Activated T-cell treated with anti-CD3 and anti-CD28 coated beads, Interleukin-2, amount 50 U/mL, for 4 hours (primary cell): ENCODE results near the gene ERC1. TPM values are rescaled to one million over a fixed set of nuclear protein-coding genes. Genes with fewer than 3 reads are reported as not detected.
A peak's percentile ranks its signal among the peaks of the same experiment; 100 is the strongest.

ENCODE experiments used
- ATAC-seq, 2 donors: fragments of 200-7000 bp; cut with Tn5 transposase; one replicate each; pipeline ENCODE4 v1.10.0; 2021
- DNase-seq: peaks from one replicate; pipeline ENCODE4 v3.0.0-alpha.2; 2020
- H3K27me3 Mint-ChIP-seq: one replicate; pipeline ENCODE4 v1.8.0; 2021; ENCODE audit warnings: low read depth, mixed read lengths
- H3K36me3 Mint-ChIP-seq: one replicate; pipeline ENCODE4 v1.8.0; 2022; ENCODE audit warnings: mixed read lengths; ENCODE audit not compliant: insufficient read depth
- H3K4me1 Mint-ChIP-seq: one replicate; pipeline ENCODE4 v1.8.0; 2021; ENCODE audit warnings: low read depth, mixed read lengths
- H3K4me3 Mint-ChIP-seq: one replicate; pipeline ENCODE4 v1.8.0; 2021; ENCODE audit warnings: mild to moderate bottlenecking, moderate library complexity, mixed read lengths
- H3K9me3 Mint-ChIP-seq: one replicate; pipeline ENCODE4 v1.8.0; 2021; ENCODE audit warnings: mixed read lengths
- total RNA-seq, 3 donors: library from RNA; stranded (reverse); gene quantifications; one replicate each; pipeline ENCODE4 v1.2.1, GENCODE V29; 2021

Gene ERC1
- total RNA-seq, 3 donors from 2014 or later, result 18.7 to 21.9 (median 20.6) TPM

- ATAC-seq (no peak), DNase-seq (no peak)
- H3K4me1 Mint-ChIP-seq, result no peaks in the 10 kb centered on the region
- no peaks in the 10 kb centered on the region for H3K9me3 Mint-ChIP-seq
- H3K27me3 Mint-ChIP-seq, result peaks cover 25% of the 10 kb centered on the region
- no peak overlapping the region for H3K4me3 Mint-ChIP-seq
- H3K36me3 Mint-ChIP-seq, result no peaks in the 10 kb centered on the region
Observed at GRCh38 chr12:1518591-1519516, 527.8 kb downstream of the ERC1 start.

- H3K4me3 Mint-ChIP-seq, result no peak overlapping the region
- no peaks in the 10 kb centered on the region for H3K4me1 Mint-ChIP-seq
- H3K27me3 Mint-ChIP-seq, result peaks cover 33% of the 10 kb centered on the region
- no peaks in the 10 kb centered on the region for H3K9me3 Mint-ChIP-seq
- DNase-seq, result no peak
- no peaks in the 10 kb centered on the region for H3K36me3 Mint-ChIP-seq
- ATAC-seq, result no peak
Observed at GRCh38 chr12:1519642-1520041, 528.6 kb downstream of the ERC1 start.

- H3K36me3 Mint-ChIP-seq, result no peaks in the 10 kb centered on the region
- H3K4me1 Mint-ChIP-seq, result no peaks in the 10 kb centered on the region
- no peak for ATAC-seq
- no peak overlapping the region for H3K4me3 Mint-ChIP-seq
- peaks cover 60% of the 10 kb centered on the region for H3K27me3 Mint-ChIP-seq
- no peaks in the 10 kb centered on the region for H3K9me3 Mint-ChIP-seq
- DNase-seq, result no peak
Observed at GRCh38 chr12:1523046-1523445, 532.0 kb downstream of the ERC1 start.

- H3K36me3 Mint-ChIP-seq, result no peaks in the 10 kb centered on the region
- ATAC-seq (no peak), DNase-seq (no peak)
- no peaks in the 10 kb centered on the region for H3K4me1 Mint-ChIP-seq
- H3K4me3 Mint-ChIP-seq, result no peak overlapping the region
- H3K27me3 Mint-ChIP-seq, result peaks cover 58% of the 10 kb centered on the region
- H3K9me3 Mint-ChIP-seq, result no peaks in the 10 kb centered on the region
Observed at GRCh38 chr12:1523558-1524050, 532.6 kb downstream of the ERC1 start.

GRCh38 chr12:1525858-1526257 lies 534.8 kb downstream of the ERC1 start:
- no peaks in the 10 kb centered on the region for H3K9me3 Mint-ChIP-seq
- DNase-seq, result no peak
- no peak overlapping the region for H3K4me3 Mint-ChIP-seq
- H3K27me3 Mint-ChIP-seq, result peaks cover 60% of the 10 kb centered on the region
- H3K36me3 Mint-ChIP-seq, result no peaks in the 10 kb centered on the region
- H3K4me1 Mint-ChIP-seq, result peaks cover 3% of the 10 kb centered on the region
- ATAC-seq, result no peak

- Mint-ChIP-seq H3K4me3 (no peak overlapping the region), H3K36me3 (no peaks in the 10 kb centered on the region), H3K9me3 (no peaks in the 10 kb centered on the region), H3K27me3 (peaks cover 75% of the 10 kb centered on the region), H3K4me1 (peaks cover 16% of the 10 kb centered on the region)
- DNase-seq, result no peak
- ATAC-seq, result no peak
Observed at GRCh38 chr12:1527789-1528188, 536.8 kb downstream of the ERC1 start.

GRCh38 chr12:1528791-1529190 lies 537.8 kb downstream of the ERC1 start:
- Mint-ChIP-seq H3K27me3 (peaks cover 75% of the 10 kb centered on the region), H3K4me1 (peaks cover 26% of the 10 kb centered on the region), H3K36me3 (no peaks in the 10 kb centered on the region), H3K4me3 (no peak overlapping the region), H3K9me3 (no peaks in the 10 kb centered on the region)
- no peak for ATAC-seq
- no peak for DNase-seq

- Mint-ChIP-seq H3K27me3 (peaks cover 71% of the 10 kb centered on the region), H3K4me1 (peaks cover 30% of the 10 kb centered on the region), H3K36me3 (no peaks in the 10 kb centered on the region), H3K4me3 (peak overlapping the region; percentile 80), H3K9me3 (no peaks in the 10 kb centered on the region)
- DNase-seq (no peak), ATAC-seq (no peak)
Observed at GRCh38 chr12:1529228-1529861, 538.3 kb downstream of the ERC1 start.

- Mint-ChIP-seq H3K36me3 (no peaks in the 10 kb centered on the region), H3K9me3 (no peaks in the 10 kb centered on the region), H3K27me3 (peaks cover 65% of the 10 kb centered on the region), H3K4me3 (peak overlapping the region; percentile 80), H3K4me1 (peaks cover 30% of the 10 kb centered on the region)
- ATAC-seq, result peak; percentile 9 to 12
- DNase-seq, result no peak
Observed at GRCh38 chr12:1529862-1530591, 539.0 kb downstream of the ERC1 start.

GRCh38 chr12:1530592-1531152 lies 539.6 kb downstream of the ERC1 start:
- no peak overlapping the region for H3K4me3 Mint-ChIP-seq

GRCh38 chr12:1531153-1531653 lies 540.2 kb downstream of the ERC1 start:
- Mint-ChIP-seq H3K9me3 (no peaks in the 10 kb centered on the region), H3K27me3 (peaks cover 65% of the 10 kb centered on the region), H3K36me3 (no peaks in the 10 kb centered on the region), H3K4me1 (peaks cover 30% of the 10 kb centered on the region), H3K4me3 (peak overlapping the region; percentile 74)
- ATAC-seq (peak; percentile 2 to 9), DNase-seq (no peak)

More at GRCh38 chr12:1530592-1531152, 539.6 kb downstream of the ERC1 start:
- DNase-seq (no peak), ATAC-seq (peak; percentile 12 to 13)
- Mint-ChIP-seq H3K27me3 (peaks cover 63% of the 10 kb centered on the region), H3K4me1 (peaks cover 30% of the 10 kb centered on the region), H3K9me3 (no peaks in the 10 kb centered on the region), H3K36me3 (no peaks in the 10 kb centered on the region)

- H3K9me3 Mint-ChIP-seq, result no peaks in the 10 kb centered on the region
- H3K27me3 Mint-ChIP-seq, result peaks cover 65% of the 10 kb centered on the region
- H3K36me3 Mint-ChIP-seq, result no peaks in the 10 kb centered on the region
- no peak for ATAC-seq
- no peak for DNase-seq
- H3K4me1 Mint-ChIP-seq, result peaks cover 30% of the 10 kb centered on the region
- peak overlapping the region; percentile 74 for H3K4me3 Mint-ChIP-seq
Observed at GRCh38 chr12:1531654-1532374, 540.8 kb downstream of the ERC1 start.

GRCh38 chr12:1532375-1533165 lies 541.5 kb downstream of the ERC1 start:
- DNase-seq, result no peak
- no peaks in the 10 kb centered on the region for H3K9me3 Mint-ChIP-seq
- H3K4me3 Mint-ChIP-seq, result peak overlapping the region; percentile 75
- H3K4me1 Mint-ChIP-seq, result peaks cover 30% of the 10 kb centered on the region
- H3K27me3 Mint-ChIP-seq, result peaks cover 66% of the 10 kb centered on the region
- no peaks in the 10 kb centered on the region for H3K36me3 Mint-ChIP-seq
- ATAC-seq, result no peak
